GM23248 (cell line): ENCODE data around the gene DCP1A. TPM values are rescaled to one million over a fixed set of nuclear protein-coding genes. Genes with fewer than 3 reads are reported as not detected.

ENCODE experiments used
- DNase-seq: peaks from one replicate; pipeline ENCODE4 v3.0.0-alpha.2; 2015
- H2AFZ ChIP-seq: fragments of 200-600 bp; sonication (generic); 2 replicates; pipeline ENCODE4 v1.6.1; 2016; ENCODE audit warnings: antibody characterized with exemption
- H3F3A ChIP-seq: fragments of 200-600 bp; sonication (generic); 2 replicates; pipeline ENCODE4 v1.6.1; 2016; ENCODE audit warnings: mild to moderate bottlenecking, antibody characterized with exemption, mixed run types; ENCODE audit not compliant: insufficient read depth
- H3K27ac ChIP-seq: fragments of 200-600 bp; sonication (generic); 2 replicates; pipeline ENCODE4 v1.5.1; 2016; ENCODE audit warnings: mild to moderate bottlenecking
- H3K27me3 ChIP-seq: fragments of 200-600 bp; sonication (generic); replicated peaks from 2 replicates; pipeline ENCODE4 v1.6.1; 2016; ENCODE audit warnings: mild to moderate bottlenecking; ENCODE audit not compliant: insufficient read depth
- H3K36me3 ChIP-seq: fragments of 200-600 bp; sonication (generic); 2 replicates; pipeline ENCODE4 v1.6.1; 2016; ENCODE audit warnings: low read depth, mild to moderate bottlenecking
- H3K4me1 ChIP-seq: fragments of 200-600 bp; sonication (generic); 2 replicates; pipeline ENCODE4 v1.6.1; 2016; ENCODE audit warnings: mild to moderate bottlenecking; ENCODE audit not compliant: insufficient read depth
- H3K4me2 ChIP-seq: fragments of 200-600 bp; sonication (generic); one replicate; pipeline ENCODE4 v1.6.1; 2016; ENCODE audit warnings: mild to moderate bottlenecking; ENCODE audit not compliant: unreplicated experiment
- H3K4me3 ChIP-seq: fragments of 200-600 bp; sonication (generic); 2 replicates; pipeline ENCODE4 v1.5.1; 2016; ENCODE audit warnings: mild to moderate bottlenecking
- H3K79me2 ChIP-seq: fragments of 200-600 bp; sonication (generic); 2 replicates; pipeline ENCODE4 v1.6.1; 2016; ENCODE audit warnings: mild to moderate bottlenecking; ENCODE audit not compliant: insufficient read depth
- H3K9ac ChIP-seq: fragments of 200-600 bp; sonication (generic); 2 replicates; pipeline ENCODE4 v1.6.1; 2016; ENCODE audit warnings: mild to moderate bottlenecking
- H3K9me2 ChIP-seq: fragments of 200-600 bp; sonication (generic); 2 replicates; pipeline ENCODE4 v1.6.1; 2016; ENCODE audit warnings: mixed run types, mild to moderate bottlenecking, moderate library complexity; ENCODE audit not compliant: insufficient read depth
- H3K9me3 ChIP-seq: fragments of 200-600 bp; sonication (generic); one replicate; pipeline ENCODE4 v1.6.1; 2017; ENCODE audit warnings: low read depth
- H4K20me1 ChIP-seq: fragments of 200-600 bp; sonication (generic); 2 replicates; pipeline ENCODE4 v1.6.0; 2016; ENCODE audit not compliant: insufficient read depth
- EZH2 ChIP-seq: fragments of 200-600 bp; sonication (generic); IDR thresholded peaks from 2 replicates; pipeline ENCODE4 v1.6.1; 2018; ENCODE audit warnings: antibody characterized with exemption, mild to moderate bottlenecking; ENCODE audit not compliant: insufficient read depth, poor library complexity, severe bottlenecking
- EZH2phosphoT487 ChIP-seq: fragments of 200-600 bp; sonication (generic); IDR thresholded peaks from 2 replicates; pipeline ENCODE4 v1.6.1; 2018; ENCODE audit warnings: antibody characterized with exemption, moderate library complexity, mild to moderate bottlenecking, low read depth; ENCODE audit not compliant: insufficient read depth
- WGBS, 2 experiments: methylation state at CpG; one replicate each; pipeline ENCODE4 v1.1.6; 2015 to 2017; ENCODE audit warnings: low lambda C conversion rate in 2 of 2, low coverage in 1 of 2; ENCODE audit errors: missing lambda C conversion rate in 2 of 2; 5-methylcytosine and 5-hydroxymethylcytosine counted together
- in situ Hi-C: fragments of 300-500 bp; cut with MboI; formaldehyde crosslinking; loops from 2 replicates; pipeline ENCODE4 v1.15.0; 2020
- polyA plus RNA-seq: library from polyadenylated mRNA; unstranded; fragments of >200 nt; fragmentation: Nextera tagmentation; extraction: Ambion mirVana; gene quantifications from 2 replicates; pipeline ENCODE4 v1.2.1, GENCODE V29; 2016
- small RNA-seq: library from RNA; depleted of rRNA; stranded (forward); fragments of <200 nt; gene quantifications from one replicate; pipeline ENCODE3, GENCODE V24; 2014; ENCODE audit warnings: low read depth, low replicate concordance
- total RNA-seq: library from RNA; depleted of rRNA; stranded (reverse); fragments of >200 nt; shearing (Covaris generic); gene quantifications from 2 replicates; pipeline ENCODE4 v1.2.3, GENCODE V29; 2014; rRNA removed

The DCP1A gene
- total and polyA plus RNA-seq, 2 experiments from 2014 or later, result 13.1 to 27.2 TPM

DNA sequence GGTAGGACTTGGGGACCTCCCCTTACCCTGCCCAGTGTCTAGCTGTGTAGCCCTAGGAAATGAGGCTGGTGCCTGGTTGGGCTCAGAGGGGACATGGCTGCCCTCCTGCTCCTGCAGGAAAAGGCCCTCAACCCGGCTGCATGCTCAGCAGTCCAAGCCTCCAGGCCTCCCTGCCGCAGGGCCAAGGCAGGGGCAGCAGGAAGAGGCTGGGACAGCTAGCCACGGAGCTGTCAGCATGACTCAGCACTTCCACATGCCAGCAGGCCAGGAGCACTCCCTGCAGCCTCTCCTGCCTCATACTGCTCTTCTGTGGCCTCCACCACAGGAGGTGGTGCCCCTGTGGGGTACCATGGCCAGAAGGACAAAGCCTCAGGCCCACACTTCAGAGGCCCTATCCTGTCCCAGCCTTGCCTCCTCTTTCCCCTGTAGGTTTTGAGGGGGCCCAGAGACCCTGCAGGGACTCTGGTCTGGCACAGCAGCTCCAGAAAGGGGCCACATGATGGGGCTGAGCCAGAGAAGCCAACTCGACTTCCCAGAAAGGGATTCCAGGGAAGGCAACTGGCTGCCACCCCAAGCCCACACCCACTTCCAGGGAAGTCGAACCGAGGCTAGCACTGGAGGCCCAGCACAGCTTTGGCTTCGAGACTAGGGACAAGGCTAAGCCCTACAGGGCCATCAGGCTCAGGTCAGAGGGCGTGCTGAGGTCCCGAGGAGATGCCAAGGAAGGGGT lies 111.1 kb downstream of the DCP1A start:
- H3K4me2 ChIP-seq, result no peak overlapping the region
- in situ Hi-C loops, result no loop called here
- H3K9me2 ChIP-seq, result no peaks in the 10 kb centered on the region
- peak overlapping the region; percentile 64 for H3K9ac ChIP-seq
- H3K9me3 ChIP-seq, result no peaks in the 10 kb centered on the region
- peaks cover 76% of the 10 kb centered on the region for H3K79me2 ChIP-seq
- no peak overlapping the region for H3K4me3 ChIP-seq
- H2AFZ ChIP-seq, result no peak overlapping the region
- H3K4me1 ChIP-seq, result peaks cover 34% of the 10 kb centered on the region
- no peaks in the 10 kb centered on the region for H3K27me3 ChIP-seq
- peak; percentile 93 for DNase-seq
- no peaks in the 10 kb centered on the region for H4K20me1 ChIP-seq
- TF ChIP-seq EZH2phosphoT487 (no peak), EZH2 (no peak)
- peak overlapping the region; percentile 92 for H3K27ac ChIP-seq
- WGBS, 2 experiments, result 36 to 40% methylated on average over 8 to 9 of the region's 9 CpGs
- peaks cover 37% of the 10 kb centered on the region for H3F3A ChIP-seq
- H3K36me3 ChIP-seq, result peaks cover 45% of the 10 kb centered on the region

- peak overlapping the region; percentile 64 for H3K9ac ChIP-seq
- H3K79me2 ChIP-seq, result peaks cover 68% of the 10 kb centered on the region
- no peak for DNase-seq
Measured at GRCh38 chr3:53235545-53235944, 111.8 kb downstream of the DCP1A start.

GRCh38 chr3:53234841-53235232 lies 112.5 kb downstream of the DCP1A start:
- peaks cover 38% of the 10 kb centered on the region for H3K36me3 ChIP-seq
- no peak overlapping the region for H3K27ac ChIP-seq
- H3K27me3 ChIP-seq, result no peaks in the 10 kb centered on the region
- in situ Hi-C loops, result no loop called here
- TF ChIP-seq EZH2 (no peak), EZH2phosphoT487 (no peak)
- H3F3A ChIP-seq, result peaks cover 30% of the 10 kb centered on the region
- peaks cover 34% of the 10 kb centered on the region for H3K4me1 ChIP-seq
- no peak overlapping the region for H3K9ac ChIP-seq
- peaks cover 61% of the 10 kb centered on the region for H3K79me2 ChIP-seq
- H3K4me2 ChIP-seq, result no peak overlapping the region
- H3K9me2 ChIP-seq, result no peaks in the 10 kb centered on the region
- H3K9me3 ChIP-seq, result no peaks in the 10 kb centered on the region
- DNase-seq, result no peak
- 93 to 94% methylated on average over 10 of the region's 10 CpGs for WGBS, 2 experiments
- H2AFZ ChIP-seq, result no peak overlapping the region
- H4K20me1 ChIP-seq, result no peaks in the 10 kb centered on the region
- no peak overlapping the region for H3K4me3 ChIP-seq

More at GRCh38 chr3:53235545-53235944, 111.8 kb downstream of the DCP1A start:
- Histone ChIP-seq H3K9me3 (no peaks in the 10 kb centered on the region), H3K27ac (peak overlapping the region; percentile 92), H4K20me1 (no peaks in the 10 kb centered on the region), H3K4me2 (no peak overlapping the region), H3K9me2 (no peaks in the 10 kb centered on the region), H3F3A (peaks cover 37% of the 10 kb centered on the region), H3K27me3 (no peaks in the 10 kb centered on the region), H3K36me3 (peaks cover 44% of the 10 kb centered on the region), H2AFZ (no peak overlapping the region), H3K4me3 (no peak overlapping the region), H3K4me1 (peaks cover 34% of the 10 kb centered on the region)
- TF ChIP-seq EZH2phosphoT487, result no peak
- no peak for TF ChIP-seq EZH2
- in situ Hi-C loops, result no loop called here
- WGBS, 2 experiments, result 60 to 68% methylated on average over 4 to 6 of the region's 6 CpGs

DNA sequence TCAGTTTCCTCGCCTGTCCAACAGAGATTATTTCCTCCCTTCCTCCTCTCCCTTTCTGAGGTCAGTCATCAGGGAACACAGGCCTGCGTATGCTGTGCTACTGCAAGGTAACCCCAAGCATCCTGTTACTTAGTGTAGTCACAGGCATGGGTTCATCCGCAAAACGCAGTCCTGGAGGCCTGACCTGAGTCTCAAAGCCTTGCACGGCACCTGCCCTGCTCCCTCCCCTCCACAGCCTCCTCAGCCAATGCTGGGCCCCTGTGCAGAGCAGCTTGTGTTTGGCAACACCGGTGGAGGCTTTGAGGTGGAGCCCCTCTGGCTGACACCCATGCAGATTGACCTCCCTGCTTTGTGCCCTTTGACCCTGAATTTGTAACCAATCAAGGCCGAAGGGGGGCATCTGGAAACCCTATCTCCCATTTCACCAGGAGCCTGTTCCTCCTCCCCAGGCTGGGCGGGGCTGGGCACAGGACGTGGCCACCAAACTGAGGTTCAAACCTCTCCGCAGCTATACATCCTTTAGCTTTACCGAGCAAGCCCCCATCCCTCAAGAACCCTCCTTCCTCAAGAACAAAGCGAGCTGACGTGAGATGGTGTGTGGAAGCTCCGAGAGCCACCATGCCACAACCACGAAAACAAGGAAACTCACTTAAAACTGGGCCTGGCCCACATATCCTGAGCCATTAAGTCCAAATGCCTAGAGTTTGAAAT lies 113.1 kb downstream of the DCP1A start:
- no peaks in the 10 kb centered on the region for H3K9me3 ChIP-seq
- H3F3A ChIP-seq, result peaks cover 24% of the 10 kb centered on the region
- no peak overlapping the region for H3K27ac ChIP-seq
- H3K9me2 ChIP-seq, result no peaks in the 10 kb centered on the region
- no peak overlapping the region for H3K4me3 ChIP-seq
- H3K4me1 ChIP-seq, result peaks cover 34% of the 10 kb centered on the region
- H3K4me2 ChIP-seq, result no peak overlapping the region
- TF ChIP-seq EZH2phosphoT487 (no peak), EZH2 (no peak)
- H3K79me2 ChIP-seq, result peaks cover 56% of the 10 kb centered on the region
- 89 to 91% methylated on average over 14 to 15 of the region's 15 CpGs for WGBS, 2 experiments
- DNase-seq, result no peak
- H4K20me1 ChIP-seq, result no peaks in the 10 kb centered on the region
- H2AFZ ChIP-seq, result no peak overlapping the region
- H3K27me3 ChIP-seq, result no peaks in the 10 kb centered on the region
- peaks cover 41% of the 10 kb centered on the region for H3K36me3 ChIP-seq
- in situ Hi-C loops, result no loop called here
- H3K9ac ChIP-seq, result no peak overlapping the region

Small RNA genes lying within 50 kb of the gene (small RNA-seq; reads per million reads assigned to genes)
- gene RF00019 (not detected), gene RF00212 (not detected), gene RF00568 (not detected)

Other genes starting within 250 kb of the DCP1A start
- 20.9 and 35.0 TPM in 2 replicates for gene RFT1, start 217.1 kb downstream of the DCP1A start, total RNA-seq
- gene RFT1, start 217.1 kb downstream of the DCP1A start, polyA plus RNA-seq, result 35.7 and 43.8 TPM in 2 replicates
- gene PRKCD, start 186.3 kb downstream of the DCP1A start, total RNA-seq, result 1.8 and 2.5 TPM in 2 replicates
- gene PRKCD, start 186.3 kb downstream of the DCP1A start, polyA plus RNA-seq, result 9.2 and 9.6 TPM in 2 replicates
- 239 and 256 TPM in 2 replicates for gene TKT, start 91.5 kb downstream of the DCP1A start, total RNA-seq
- gene TKT, start 91.5 kb downstream of the DCP1A start, polyA plus RNA-seq, result 129 and 134 TPM in 2 replicates
- not detected in 2 replicates for gene CACNA1D, start 147.1 kb upstream of the DCP1A start, total RNA-seq
- gene CACNA1D, start 147.1 kb upstream of the DCP1A start, polyA plus RNA-seq, result not detected in 2 replicates